GM18907 (cell line): ENCODE measurements around the gene OGFR.
A peak's percentile ranks its signal among the peaks of the same experiment; 100 is the strongest.
"Not testable (repeated sequence)": the region's sequence is repeated elsewhere in the genome, so short reads cannot be mapped to it uniquely, and the experiment has no call there.

Source experiments
- ATAC-seq: cut with Tn5 transposase; IDR thresholded peaks from one replicate; pipeline ENCODE4 v1.9.1; 2021; ENCODE audit warnings: mild to moderate bottlenecking, moderate library complexity; ENCODE audit not compliant: unreplicated experiment

The OGFR gene

DNA sequence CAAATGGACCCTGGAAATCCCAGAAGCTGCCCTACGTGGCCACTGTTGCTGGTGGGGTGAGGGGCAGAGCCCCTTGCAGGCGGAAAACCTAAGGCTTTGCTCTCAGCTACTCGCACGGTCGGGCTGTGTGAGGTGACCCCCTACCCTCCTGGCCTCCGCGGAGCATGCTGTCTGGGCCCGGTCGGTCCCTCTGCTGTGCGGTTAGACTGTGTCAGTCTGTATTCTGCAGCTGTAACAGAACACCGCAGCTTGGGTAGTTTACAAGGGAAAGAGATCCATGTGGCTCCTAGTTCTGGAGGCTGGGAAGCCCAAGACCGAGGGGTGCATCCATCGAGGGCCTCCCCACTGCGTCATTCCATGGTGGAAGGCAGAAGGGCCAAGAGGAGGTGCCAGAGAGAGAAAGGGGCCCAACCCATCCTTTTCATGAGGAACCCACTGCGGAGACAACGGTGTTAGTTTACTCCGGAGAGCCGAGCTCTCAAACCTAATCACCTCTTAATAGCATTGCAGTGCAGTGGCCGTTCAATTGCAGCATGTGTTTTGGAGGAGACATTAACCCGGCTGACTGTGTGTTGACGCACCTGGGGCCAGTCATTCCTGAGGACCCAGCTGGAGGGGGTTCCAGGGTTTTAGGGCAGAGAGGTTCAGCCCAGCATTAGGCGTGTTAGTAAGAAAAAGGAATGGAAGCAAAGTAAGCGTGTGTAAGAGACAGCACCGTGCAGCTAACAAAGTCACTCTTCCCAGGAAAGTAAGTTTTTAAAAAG is 30.5 kb downstream of the OGFR start:
- no peak for ATAC-seq

DNA sequence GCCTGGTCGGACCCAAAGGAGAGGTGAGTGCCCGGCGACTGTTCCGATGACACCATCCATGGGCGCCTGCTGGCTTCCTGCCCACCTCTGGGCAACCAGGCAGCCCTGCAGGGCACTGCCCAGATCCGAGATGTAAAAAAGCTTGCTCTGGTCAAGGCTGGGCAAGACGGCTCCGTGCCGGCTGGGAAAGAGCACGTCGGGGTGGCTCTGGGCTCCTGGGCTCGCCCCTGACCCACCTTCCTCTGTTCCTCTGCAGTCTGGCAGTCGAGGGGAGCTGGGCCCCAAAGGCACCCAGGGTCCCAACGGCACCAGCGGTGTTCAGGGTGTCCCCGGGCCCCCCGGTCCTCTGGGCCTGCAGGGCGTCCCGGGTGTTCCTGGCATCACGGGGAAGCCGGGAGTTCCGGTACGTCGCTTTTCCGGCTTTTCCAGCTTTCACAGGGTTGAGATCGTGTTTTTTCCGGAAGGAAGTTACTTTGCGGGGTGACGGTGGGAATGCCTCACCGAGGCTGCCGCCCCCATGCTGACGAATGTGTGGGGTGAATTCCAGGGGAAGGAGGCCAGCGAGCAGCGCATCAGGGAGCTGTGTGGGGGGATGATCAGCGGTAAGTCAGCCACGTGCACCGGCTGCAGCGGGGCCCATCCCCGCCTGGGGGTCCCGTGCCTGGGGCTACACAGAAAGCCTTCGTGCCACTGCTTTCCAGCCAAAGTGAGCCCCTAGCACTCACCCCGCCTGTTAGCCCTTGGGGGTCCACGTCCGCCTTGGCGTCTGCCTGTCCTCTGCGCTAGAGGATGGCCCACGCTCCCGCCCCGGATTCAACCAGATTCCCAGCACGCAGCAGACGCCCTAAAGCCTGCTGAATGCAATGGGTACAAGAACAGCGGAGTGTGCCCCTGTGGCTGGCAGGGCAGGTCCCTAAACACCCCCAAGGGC is 31.6 kb downstream of the OGFR start:
- ATAC-seq: no peak

DNA sequence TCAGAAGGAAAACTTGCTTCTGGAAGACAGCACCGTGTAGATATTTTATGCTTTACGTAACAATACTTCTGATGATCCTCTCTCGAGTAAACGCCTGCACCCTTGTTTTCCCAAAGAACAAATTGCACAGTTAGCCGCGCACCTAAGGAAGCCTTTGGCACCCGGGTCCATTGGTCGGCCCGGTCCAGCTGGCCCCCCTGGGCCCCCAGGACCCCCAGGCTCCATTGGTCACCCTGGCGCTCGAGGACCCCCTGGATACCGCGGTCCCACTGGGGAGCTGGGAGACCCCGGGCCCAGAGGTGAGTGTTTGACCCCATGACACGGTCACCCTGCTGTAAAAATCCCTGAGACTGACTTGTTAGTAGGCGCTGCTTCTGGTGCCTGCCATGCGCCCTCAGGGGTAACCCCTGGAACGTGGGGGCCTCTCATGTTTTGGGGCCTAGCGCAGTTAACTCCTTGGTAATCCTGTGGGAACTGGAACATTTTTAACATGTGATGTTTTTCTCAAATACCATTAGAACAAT is 32.4 kb downstream of the OGFR start:
- ATAC-seq: no peak

DNA sequence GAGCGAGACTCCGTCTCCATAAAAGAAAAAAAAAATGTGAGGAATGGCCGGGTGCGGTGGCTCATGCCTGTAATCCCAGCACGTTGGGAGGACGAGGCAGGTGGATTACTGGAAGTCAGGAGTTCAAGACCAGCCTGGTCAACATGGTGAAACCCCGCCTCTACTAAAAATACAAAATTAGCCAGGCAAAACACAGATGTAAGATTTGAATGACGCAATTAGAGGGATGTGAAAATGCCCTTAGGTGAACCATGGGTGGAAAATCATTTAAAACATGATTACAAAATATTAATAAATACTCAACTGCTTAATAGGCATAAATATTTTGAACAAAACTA is 33.1 kb downstream of the OGFR start:
- peak; percentile 11 for ATAC-seq

DNA sequence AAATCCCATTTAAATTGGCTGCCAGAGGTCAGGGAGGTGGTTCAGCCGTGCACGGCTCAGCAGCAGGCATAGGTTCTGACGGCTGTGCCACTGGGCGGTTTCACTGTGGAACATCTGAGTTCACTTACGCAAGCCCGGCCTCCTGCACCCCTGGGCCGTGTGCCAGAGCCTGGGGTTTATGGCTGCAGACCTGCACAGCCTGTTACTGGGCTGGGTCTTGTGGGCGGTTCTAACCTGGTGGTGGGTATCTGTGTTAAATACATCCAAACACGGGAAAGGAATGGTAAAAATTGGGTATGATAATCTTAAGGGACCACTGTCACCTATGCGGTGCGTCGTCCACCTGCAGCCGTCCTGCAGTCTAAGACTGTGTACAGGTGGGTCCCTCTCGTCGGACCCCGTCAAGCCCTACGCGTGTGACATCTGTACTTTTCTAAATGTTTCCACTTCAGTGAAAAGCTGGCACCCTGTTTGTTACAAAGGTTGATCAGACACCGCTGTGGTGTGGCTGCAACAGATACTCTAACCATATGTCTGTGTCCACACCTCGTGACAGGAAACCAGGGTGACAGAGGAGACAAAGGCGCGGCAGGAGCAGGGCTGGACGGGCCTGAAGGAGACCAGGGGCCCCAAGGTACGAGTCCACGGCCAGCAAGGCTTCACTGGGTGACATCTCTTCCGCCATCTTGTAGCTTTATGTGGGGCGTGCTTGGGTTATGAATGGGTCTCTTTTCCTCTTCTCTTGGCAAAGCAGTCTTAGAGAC is 33.7 kb downstream of the OGFR start:
- peak; percentile 82 for ATAC-seq

DNA sequence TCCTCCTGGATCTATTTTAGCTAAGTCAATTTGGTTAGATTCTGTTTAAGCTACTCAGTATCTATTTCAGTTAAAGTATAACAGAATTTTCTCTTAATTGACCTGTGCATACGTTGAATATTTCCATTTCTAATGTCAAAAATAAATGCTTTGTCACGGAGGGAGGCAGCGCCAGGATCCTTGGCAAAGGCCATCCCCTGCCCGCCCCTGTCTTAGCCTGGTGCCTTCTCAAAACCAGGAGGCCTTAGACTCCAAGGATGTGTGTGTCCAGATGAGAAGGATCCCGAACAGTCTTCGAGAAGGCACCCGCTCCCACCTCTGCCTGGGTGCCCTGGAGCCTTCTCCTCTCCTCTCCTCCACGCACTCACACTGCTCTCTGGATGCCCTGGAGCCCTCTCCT is 34.6 kb downstream of the OGFR start:
- ATAC-seq: no peak

DNA sequence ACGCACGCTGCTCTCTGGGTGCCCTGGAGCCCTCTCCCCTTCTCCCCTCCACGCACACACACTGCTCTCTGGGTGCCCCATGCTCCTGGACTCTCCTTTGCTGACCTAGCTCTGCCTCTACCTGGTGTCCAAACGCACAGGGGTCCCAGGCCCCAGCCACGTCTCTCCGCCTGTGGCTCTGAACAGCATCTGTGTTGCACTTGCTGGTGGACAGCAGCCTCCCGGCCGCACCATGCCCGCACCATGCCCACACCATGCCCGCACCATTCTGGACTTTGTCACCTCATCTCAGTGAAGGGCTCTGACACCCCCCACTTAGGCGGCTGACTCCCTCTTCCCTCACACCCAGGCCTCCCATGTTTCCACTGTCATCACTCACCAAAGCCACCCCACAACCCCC is 35.2 kb downstream of the OGFR start:
- no peak for ATAC-seq

DNA sequence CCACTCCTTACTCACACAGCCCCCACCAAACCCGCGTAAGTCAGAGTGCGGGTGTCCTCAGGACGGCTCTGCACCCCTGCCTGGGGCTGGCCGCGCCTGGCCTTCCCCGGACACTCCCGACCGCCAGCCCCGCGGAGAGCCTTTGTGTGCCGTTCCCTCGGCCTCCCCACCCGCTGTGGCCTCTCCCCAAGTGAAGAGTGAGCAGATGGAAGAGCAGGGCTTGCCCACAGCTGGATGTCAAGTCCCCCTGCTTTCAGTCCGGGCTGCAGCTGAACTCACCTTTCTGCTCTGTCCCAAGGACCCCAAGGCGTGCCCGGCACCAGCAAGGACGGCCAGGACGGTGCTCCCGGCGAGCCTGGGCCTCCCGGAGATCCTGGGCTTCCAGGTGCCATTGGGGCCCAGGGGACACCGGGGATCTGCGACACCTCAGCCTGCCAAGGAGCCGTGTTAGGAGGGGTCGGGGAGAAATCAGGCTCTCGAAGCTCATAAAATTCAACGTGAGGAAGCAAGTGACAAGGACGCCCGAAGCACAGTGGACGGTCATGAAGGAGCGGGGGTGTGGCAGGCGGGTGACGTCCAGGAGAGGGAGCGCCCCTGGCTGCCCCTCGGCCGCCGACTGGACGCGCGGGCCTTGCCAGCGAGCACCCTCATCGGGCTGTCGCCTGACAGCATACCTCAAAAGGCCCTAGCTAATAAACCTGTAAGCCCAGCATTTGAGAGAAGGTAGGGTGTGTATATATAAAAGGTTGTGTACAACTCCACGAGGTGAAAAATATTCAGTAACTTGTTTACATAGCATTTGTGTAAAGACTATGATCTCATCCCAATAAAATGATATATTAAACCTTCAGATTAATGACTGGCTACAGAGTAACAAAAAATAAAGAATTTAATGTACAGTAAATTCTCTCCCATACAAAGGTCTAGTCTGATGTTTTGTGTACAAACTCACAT is 35.9 kb downstream of the OGFR start:
- no peak for ATAC-seq

DNA sequence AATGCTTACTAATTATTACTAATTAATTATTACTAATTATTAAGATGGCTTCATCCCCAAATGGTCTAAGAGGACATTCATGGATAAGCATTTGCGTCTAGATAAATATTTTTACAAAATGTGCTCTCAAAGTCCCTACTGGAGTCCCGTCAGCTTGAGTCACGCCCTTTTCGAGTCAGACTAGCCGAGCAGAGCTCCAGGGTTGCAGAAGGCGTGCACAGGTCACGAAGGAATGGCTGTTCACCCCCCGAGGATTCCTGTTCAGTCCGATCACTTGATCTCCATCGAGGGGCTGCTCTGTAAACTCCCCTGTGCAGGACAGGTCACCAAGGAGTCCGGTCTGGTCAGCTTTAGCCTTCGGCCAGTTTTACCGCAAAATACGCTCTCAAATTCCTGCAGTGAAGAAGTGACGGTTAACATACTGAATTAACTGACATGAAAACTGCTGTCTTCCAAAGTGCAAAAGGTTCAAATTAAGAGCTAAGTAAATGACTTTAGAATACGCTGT is 37.1 kb downstream of the OGFR start:
- no peak for ATAC-seq

DNA sequence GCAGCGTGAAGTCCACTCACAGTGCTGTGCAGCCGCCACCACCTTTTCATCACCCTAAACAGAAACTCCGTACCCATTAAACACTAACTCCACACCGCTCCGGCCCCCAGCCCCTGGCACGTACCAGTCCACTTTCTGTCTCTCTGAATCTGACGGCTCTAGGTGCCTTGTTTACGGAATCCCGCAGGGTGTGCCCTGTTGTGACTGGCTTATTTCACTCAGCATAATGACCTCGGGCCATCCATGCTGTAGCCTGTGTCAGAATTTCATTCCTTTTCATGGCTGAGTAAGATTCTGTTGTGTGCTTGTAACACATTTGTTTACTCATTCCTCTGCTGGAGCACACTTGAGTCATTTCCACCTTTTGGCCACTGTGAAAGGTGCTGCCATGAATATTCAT is 39.0 kb downstream of the OGFR start:
- ATAC-seq: no peak

DNA sequence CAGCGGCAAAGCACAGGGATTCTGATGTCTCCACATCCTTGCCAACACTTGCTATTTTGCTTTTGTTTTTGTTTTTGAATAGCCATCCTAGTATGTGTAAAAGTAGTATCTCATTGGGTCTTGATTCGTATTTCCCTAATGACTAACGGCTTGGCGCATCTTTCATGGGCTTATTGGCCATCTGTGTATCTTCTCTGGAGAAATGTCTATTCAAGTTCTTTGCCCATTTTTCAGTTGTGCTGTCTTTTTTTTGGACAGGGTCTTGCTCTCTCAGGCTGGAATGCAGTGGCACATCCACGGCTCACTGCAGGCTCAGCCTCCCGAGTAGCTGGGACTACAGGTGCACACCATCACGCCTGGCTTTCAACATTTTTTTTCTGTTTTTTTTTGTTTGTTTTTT is 39.5 kb downstream of the OGFR start:
- ATAC-seq: no peak

DNA sequence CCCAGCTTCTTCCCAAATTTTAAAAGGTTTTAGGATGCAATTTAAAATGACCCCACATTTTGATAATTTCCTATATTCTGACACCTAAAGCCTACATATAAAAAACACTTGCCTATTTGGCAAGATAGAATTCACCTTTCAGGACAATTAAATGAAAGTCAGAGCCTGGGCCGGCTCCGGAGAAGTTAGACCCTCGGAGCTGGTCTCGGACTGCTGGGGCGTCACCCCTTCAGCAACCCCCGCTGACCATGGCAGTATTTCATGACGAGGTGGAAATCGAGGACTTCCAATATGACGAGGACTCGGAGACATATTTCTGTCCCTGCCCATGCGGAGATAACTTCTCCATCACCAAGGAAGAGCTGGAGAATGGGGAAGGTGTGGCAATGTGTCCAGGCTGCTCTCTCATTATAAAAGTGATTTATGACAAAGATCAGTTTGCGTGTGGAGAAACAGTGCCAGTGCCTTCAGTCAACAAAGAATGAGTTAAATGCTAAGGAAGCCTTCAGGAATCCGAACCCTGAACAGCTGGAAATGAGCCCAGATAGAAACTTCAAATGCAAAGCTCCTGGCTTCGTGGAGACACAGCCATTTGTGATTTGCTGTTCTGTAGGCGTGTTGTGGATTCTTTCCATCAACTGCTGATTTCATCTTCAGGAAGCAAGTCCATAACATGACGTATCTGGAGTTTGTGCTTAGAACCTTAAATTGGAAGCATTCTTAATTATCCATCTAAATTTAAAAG is 41.0 kb downstream of the OGFR start:
- ATAC-seq: no peak

DNA sequence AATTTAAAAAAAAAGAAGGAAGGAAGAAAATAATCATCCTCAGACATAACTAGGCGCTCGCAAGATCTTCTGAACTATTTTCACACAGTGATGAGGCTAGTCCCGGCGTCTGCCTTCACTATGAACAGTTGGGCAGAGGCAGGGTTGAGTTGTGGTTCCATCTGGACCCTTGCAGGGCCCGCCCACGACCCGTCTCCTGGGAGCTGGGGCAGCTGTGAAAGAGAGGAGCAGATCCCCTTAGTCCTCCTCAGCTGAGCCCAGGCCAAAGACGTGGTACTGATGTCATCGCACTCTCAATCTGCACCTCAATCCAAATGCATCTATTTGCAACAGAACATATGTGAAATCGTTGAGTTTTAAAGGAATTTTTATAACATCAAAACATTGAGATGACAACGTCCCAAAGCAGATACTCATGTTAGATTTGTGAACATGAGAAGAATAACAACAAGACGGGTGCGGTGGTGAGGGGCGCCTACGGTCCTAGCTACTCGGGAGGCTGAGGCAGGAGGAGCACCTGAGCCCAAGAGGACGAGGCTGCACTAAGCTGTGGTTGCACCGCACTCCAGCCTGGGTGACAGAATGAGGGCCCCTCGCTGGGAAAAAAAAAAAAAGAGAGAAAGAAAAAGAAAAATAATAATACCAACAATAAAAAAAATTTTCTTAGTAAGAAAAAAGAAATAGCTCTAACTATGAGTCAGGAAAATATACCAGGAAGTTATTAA is 41.7 kb downstream of the OGFR start:
- ATAC-seq: no peak

DNA sequence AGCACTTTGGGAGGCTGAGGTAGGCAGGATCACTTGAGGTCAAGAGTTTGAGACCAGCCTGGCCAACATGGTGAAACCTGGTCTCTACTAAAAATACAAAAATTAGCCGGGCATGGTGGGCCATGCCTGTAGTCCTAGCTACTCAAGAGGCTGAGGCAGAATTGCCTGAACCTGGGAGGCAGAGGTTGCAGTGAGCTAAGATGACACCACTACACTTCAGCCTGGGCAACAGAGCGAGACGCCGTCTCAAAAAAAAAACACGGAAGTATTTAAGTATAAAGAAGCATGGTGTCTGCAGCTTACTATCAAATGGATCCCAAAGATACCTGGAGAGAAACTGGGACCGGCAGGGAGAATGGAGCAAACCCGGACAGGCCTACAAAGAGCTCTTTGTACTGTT is 44.3 kb downstream of the OGFR start:
- not testable (repeated sequence) for ATAC-seq

DNA sequence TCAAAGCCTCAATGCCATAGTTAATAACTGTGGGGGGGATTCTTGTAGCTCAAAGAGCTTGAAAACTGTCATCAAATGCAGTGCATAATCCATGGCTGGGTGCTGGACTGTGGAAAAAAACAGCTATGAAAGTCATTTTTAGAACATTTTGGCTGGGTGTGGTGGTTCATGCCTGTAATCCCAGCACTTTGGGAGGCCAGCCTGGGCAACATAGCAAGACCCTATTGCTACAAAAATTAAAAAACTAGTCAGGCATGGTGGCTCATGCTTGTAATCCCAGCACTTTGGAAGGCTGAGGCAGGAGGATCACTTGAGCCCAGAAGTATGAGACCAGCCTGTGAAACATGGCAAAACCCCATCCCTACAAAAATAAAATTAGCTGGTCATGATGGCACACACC is 44.8 kb downstream of the OGFR start:
- ATAC-seq: no peak

DNA sequence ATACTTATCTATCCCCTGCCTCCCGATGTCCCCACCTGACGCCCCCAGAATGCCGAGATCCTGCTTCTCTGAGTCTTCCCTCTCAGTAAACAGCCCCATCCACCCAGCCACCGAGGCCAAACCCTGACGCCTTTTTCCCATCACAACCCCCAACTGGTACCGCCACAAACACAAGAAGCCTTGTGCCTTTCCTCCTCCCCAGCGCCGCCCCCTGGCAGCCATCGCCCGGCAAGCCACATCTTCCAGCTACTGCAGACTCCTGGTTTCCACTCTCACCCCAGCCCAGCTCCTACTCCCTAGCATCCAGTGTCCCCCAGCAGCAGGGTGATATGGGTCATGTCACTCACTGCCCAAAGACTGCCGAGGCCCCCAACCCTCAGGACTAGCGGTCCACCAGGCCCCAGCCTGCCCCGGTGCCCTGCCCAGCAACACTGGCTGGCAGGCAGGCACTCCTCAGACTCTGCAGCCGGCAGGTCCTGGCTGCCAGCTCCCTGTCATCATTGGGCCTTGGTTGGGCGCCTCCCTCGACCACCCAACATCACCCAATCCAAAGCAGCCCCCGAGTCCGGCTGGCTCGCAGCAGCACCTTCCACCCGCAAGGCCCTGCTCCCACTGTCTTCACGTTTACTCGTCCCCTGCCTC is 45.8 kb downstream of the OGFR start:
- no peak for ATAC-seq

DNA sequence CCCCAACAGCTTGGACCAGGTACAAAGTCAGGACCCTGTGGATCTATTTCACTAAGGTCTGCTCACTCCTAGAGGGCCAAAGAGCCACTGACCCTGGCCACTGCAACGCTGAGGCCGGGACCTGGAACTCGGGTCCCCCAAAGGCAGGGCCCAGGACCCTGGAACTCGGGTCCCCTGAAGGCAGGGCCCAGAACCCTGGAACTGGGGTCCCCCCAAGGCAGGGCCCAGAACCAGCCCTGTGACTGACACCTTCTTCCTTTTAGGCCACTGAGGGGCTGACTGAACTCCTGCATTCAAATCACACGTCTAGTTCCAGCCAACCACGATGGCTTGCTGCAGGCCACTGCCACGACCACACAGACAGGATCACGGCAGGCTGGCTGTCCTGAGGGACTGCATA is 47.6 kb downstream of the OGFR start:
- ATAC-seq: no peak

DNA sequence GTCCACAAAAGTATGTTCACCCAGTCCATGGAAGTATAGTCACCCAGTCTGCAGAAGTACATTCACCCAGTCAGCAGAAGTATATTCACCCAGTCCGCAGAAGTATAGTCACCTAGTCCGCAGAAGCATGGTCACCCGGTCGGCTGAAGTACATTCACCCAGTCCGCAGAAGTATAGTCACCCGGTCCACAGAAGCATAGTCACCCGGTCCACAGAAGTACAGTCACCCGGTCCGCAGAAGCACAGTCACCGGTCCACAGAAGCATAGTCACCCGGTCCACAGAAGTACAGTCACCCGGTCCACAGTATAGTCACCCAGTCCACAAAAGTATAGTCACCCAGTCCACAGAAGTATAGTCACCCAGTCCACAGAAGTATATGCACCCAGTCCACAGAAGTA is 48.2 kb downstream of the OGFR start:
- no peak for ATAC-seq
